H1 (cell line): ENCODE data around the gene GRM6.

Experiments used
- CEBPB ChIP-seq: IDR thresholded peaks from 2 replicates; pipeline ENCODE4 v1.6.1; 2012; ENCODE audit warnings: low read depth, low read length
- CTCF ChIP-seq, 3 experiments: IDR thresholded peaks; 1 replicate in 2 of 3; 2 replicates in 1 of 3; pipeline versions ENCODE4 v1.5.1 to v1.6.1; 2011; ENCODE audit warnings: low read length in 3 of 3, mild to moderate bottlenecking in 3 of 3, inconsistent platforms in 2 of 3, low read depth in 1 of 3, moderate library complexity in 1 of 3; ENCODE audit not compliant: insufficient read depth in 1 of 3; ENCODE audit errors: control extremely low read depth in 1 of 3
- EZH2 ChIP-seq: fragments of 200-600 bp; sonication (generic); IDR thresholded peaks from 2 replicates; pipeline ENCODE4 v1.7.1; 2012; ENCODE audit warnings: low read depth, mild to moderate bottlenecking, moderate library complexity, low read length, inconsistent platforms; ENCODE audit not compliant: severe bottlenecking
- GTF2F1 ChIP-seq: IDR thresholded peaks from 2 replicates; pipeline ENCODE4 v1.6.1; 2012; ENCODE audit warnings: low read depth, low read length, improper control_type of control experiment, borderline replicate concordance
- JUN ChIP-seq: IDR thresholded peaks from 2 replicates; pipeline ENCODE4 v1.6.1; 2011; ENCODE audit warnings: low read depth, mild to moderate bottlenecking, improper control_type of control experiment, low read length
- POLR2A ChIP-seq, 2 experiments: IDR thresholded peaks; 1 replicate in 1 of 2; 2 replicates in 1 of 2; pipeline ENCODE4 v1.6.1; 2011; ENCODE audit warnings: low read depth in 2 of 2, low read length in 2 of 2, mild to moderate bottlenecking in 2 of 2; ENCODE audit errors: control extremely low read depth in 1 of 2
- POLR2AphosphoS5 ChIP-seq: IDR thresholded peaks from 2 replicates; pipeline ENCODE4 v1.6.1; 2011; ENCODE audit warnings: low read depth, low read length
- SUZ12 ChIP-seq: fragments of 200-600 bp; sonication (generic); IDR thresholded peaks from 2 replicates; pipeline ENCODE4 v1.6.1; 2012; ENCODE audit warnings: mild to moderate bottlenecking, inconsistent platforms, low read length, moderate library complexity, mixed read lengths
- TCF12 ChIP-seq: IDR thresholded peaks from 2 replicates; pipeline ENCODE4 v1.6.1; 2011; ENCODE audit warnings: low read depth, mild to moderate bottlenecking, low read length
- YY1 ChIP-seq: IDR thresholded peaks from 2 replicates; pipeline ENCODE4 v1.6.1; 2011; ENCODE audit warnings: low read depth, mild to moderate bottlenecking, low read length
- ZNF274 ChIP-seq: IDR thresholded peaks from 2 replicates; pipeline ENCODE4 v1.7.0; 2012; ENCODE audit warnings: low read length, borderline replicate concordance; ENCODE audit errors: extremely low read depth
- TF ChIP-seq, protein P1 (sequence below): IDR thresholded peaks from 2 replicates; pipeline ENCODE4 v1.6.1; 2011; ENCODE audit warnings: low read depth, mild to moderate bottlenecking, low read length; ENCODE audit not compliant: insufficient read depth

- TF ChIP-seq CTCF (IDR thresholded peaks at IDR 0.05; ENCODE audit: control extremely low read depth in 1 of 3, insufficient read depth in 1 of 3, low read depth in 1 of 3, low read length in 3 of 3): no peak
- TF ChIP-seq YY1: no peak
- TF ChIP-seq JUN: no peak
- TF ChIP-seq SUZ12: no peak
- TF ChIP-seq CEBPB: no peak
- TF ChIP-seq, protein P1, sequence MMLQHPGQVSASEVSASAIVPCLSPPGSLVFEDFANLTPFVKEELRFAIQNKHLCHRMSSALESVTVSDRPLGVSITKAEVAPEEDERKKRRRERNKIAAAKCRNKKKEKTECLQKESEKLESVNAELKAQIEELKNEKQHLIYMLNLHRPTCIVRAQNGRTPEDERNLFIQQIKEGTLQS: no peak
- TF ChIP-seq EZH2: no peak
- TF ChIP-seq POLR2A (IDR thresholded peaks at IDR 0.05; ENCODE audit: control extremely low read depth in 1 of 2, low read depth in 2 of 2, low read length in 2 of 2): no peak
- no peak for TF ChIP-seq POLR2AphosphoS5
- TF ChIP-seq GTF2F1: no peak
- TF ChIP-seq ZNF274: no peak
- TF ChIP-seq TCF12: no peak
Measured at GRCh38 chr5:178941361-178941760, 53.8 kb downstream of the GRM6 start.
